ENCODE data around the gene CCR3.

CCR3 gene

GRCh38 chr3:46300461-46300789 lies 58.2 kb downstream of the CCR3 start:
- Histone ChIP-seq H3K4me2 (ENCODE audit: insufficient read depth, low read length) (peak overlapping the region; percentile 26), H3K27me3 (ENCODE audit: insufficient read depth, low read length, poor library complexity) (no peaks in the 10 kb centered on the region), H3K9me3 (ENCODE audit: insufficient read depth, low read length, severe bottlenecking) (no peaks in the 10 kb centered on the region), H3K27ac (ENCODE audit: low read length) (peak overlapping the region; percentile 76), H3K36me3 (ENCODE audit: insufficient read depth, low read length) (no peaks in the 10 kb centered on the region), H3K4me3 (ENCODE audit: low read depth in 1 of 2, low read length in 2 of 2) (no peak overlapping the region; a peak in 1 of 4 replicates), H2AFZ (ENCODE audit: low read depth, low read length) (peak overlapping the region; percentile 46; the same call in 1 of the 2 replicates), H3K9ac (ENCODE audit: low read depth, low read length) (peak overlapping the region; percentile 13; the same call in 1 of the 2 replicates), H3K79me2 (ENCODE audit: insufficient read depth, low read length) (no peaks in the 10 kb centered on the region), H4K20me1 (ENCODE audit: insufficient read depth, low read length) (no peaks in the 10 kb centered on the region), H3K4me1 (ENCODE audit: insufficient read depth, low read length) (peaks cover 63% of the 10 kb centered on the region)
- ATAC-seq (ENCODE audit: insufficient read depth, low read depth) (no peak), DNase-seq (no peak)
- TF ChIP-seq EZH2 (IDR thresholded peaks at IDR 0.05; ENCODE audit: borderline replicate concordance, low read depth, low read length, severe bottlenecking) (no peak), CTCF (IDR thresholded peaks at IDR 0.05; ENCODE audit: borderline replicate concordance, extremely low read depth, low read length, poor library complexity, severe bottlenecking) (no peak)

GRCh38 chr3:46301122-46301835 lies 59.0 kb downstream of the CCR3 start:
- Histone ChIP-seq H3K9ac (ENCODE audit: low read depth, low read length) (no peak overlapping the region; the same call in 1 of the 2 replicates), H4K20me1 (ENCODE audit: insufficient read depth, low read length) (no peaks in the 10 kb centered on the region), H3K4me3 (ENCODE audit: low read depth in 1 of 2, low read length in 2 of 2) (no peak overlapping the region; a peak in 1 of 4 replicates), H3K4me1 (ENCODE audit: insufficient read depth, low read length) (peaks cover 59% of the 10 kb centered on the region), H3K4me2 (ENCODE audit: insufficient read depth, low read length) (peak overlapping the region; percentile 4; the same call in 1 of the 2 replicates), H3K79me2 (ENCODE audit: insufficient read depth, low read length) (no peaks in the 10 kb centered on the region), H2AFZ (ENCODE audit: low read depth, low read length) (no peak overlapping the region), H3K27me3 (ENCODE audit: insufficient read depth, low read length, poor library complexity) (no peaks in the 10 kb centered on the region), H3K9me3 (ENCODE audit: insufficient read depth, low read length, severe bottlenecking) (no peaks in the 10 kb centered on the region), H3K36me3 (ENCODE audit: insufficient read depth, low read length) (no peaks in the 10 kb centered on the region), H3K27ac (ENCODE audit: low read length) (peak overlapping the region; percentile 76)
- peak; percentile 58 for DNase-seq
- no peak for TF ChIP-seq CTCF (IDR thresholded peaks at IDR 0.05; ENCODE audit: borderline replicate concordance, extremely low read depth, low read length, poor library complexity, severe bottlenecking)
- TF ChIP-seq EZH2 (IDR thresholded peaks at IDR 0.05; ENCODE audit: borderline replicate concordance, low read depth, low read length, severe bottlenecking): no peak
- peak; percentile 32; the same call in 2 of the 3 replicates for ATAC-seq (ENCODE audit: insufficient read depth, low read depth)

GRCh38 chr3:46303240-46303639 lies 61.0 kb downstream of the CCR3 start:
- Histone ChIP-seq H3K4me2 (ENCODE audit: insufficient read depth, low read length) (no peak overlapping the region), H4K20me1 (ENCODE audit: insufficient read depth, low read length) (no peaks in the 10 kb centered on the region), H3K36me3 (ENCODE audit: insufficient read depth, low read length) (no peaks in the 10 kb centered on the region), H3K9ac (ENCODE audit: low read depth, low read length) (no peak overlapping the region), H3K4me1 (ENCODE audit: insufficient read depth, low read length) (peaks cover 40% of the 10 kb centered on the region), H3K27me3 (ENCODE audit: insufficient read depth, low read length, poor library complexity) (no peaks in the 10 kb centered on the region), H2AFZ (ENCODE audit: low read depth, low read length) (no peak overlapping the region), H3K79me2 (ENCODE audit: insufficient read depth, low read length) (no peaks in the 10 kb centered on the region), H3K27ac (ENCODE audit: low read length) (no peak overlapping the region), H3K4me3 (ENCODE audit: low read depth in 1 of 2, low read length in 2 of 2) (no peak overlapping the region), H3K9me3 (ENCODE audit: insufficient read depth, low read length, severe bottlenecking) (no peaks in the 10 kb centered on the region)
- no peak for ATAC-seq (ENCODE audit: insufficient read depth, low read depth)
- TF ChIP-seq CTCF (IDR thresholded peaks at IDR 0.05; ENCODE audit: borderline replicate concordance, extremely low read depth, low read length, poor library complexity, severe bottlenecking) (no peak), EZH2 (IDR thresholded peaks at IDR 0.05; ENCODE audit: borderline replicate concordance, low read depth, low read length, severe bottlenecking) (no peak)
- DNase-seq: no peak

Measured in DND-41 (cell line).